ENCODE data around the gene MROH2A. TPM values are rescaled to one million over a fixed set of nuclear protein-coding genes. Genes with fewer than 3 reads are reported as not detected.

The MROH2A gene
- total and polyA plus RNA-seq, 4 donors = 0.08 to 0.28 (median 0.09) TPM; not detected in 1

GRCh38 chr2:233818639-233819621 lies 40.8 kb downstream of the MROH2A start:
- Histone ChIP-seq H3K9me3 (ENCODE audit: control insufficient read depth in 4 of 4, low read length in 3 of 4) (no peaks in the 10 kb centered on the region), H3K4me1 (ENCODE audit: control insufficient read depth in 4 of 4, insufficient read depth in 4 of 4, low read length in 3 of 4) (peaks cover 6 to 33% (median 21%) of the 10 kb centered on the region in 4 donors), H3K27ac (ENCODE audit: low read depth in 1 of 2, low read length in 2 of 2) (peak overlapping the region; percentile 19 to 56), H3K27me3 (ENCODE audit: control insufficient read depth in 4 of 4, insufficient read depth in 4 of 4, low read length in 3 of 4) (no peaks in the 10 kb centered on the region), H3K36me3 (ENCODE audit: control insufficient read depth in 4 of 4, insufficient read depth in 3 of 4, low read depth in 1 of 4, low read length in 3 of 4) (no peaks in the 10 kb centered on the region), H3K4me3 (ENCODE audit: low read depth in 1 of 3, low read length in 3 of 3) (no peak overlapping the region), H3K9ac (ENCODE audit: low read depth in 1 of 2, low read length in 2 of 2) (no peak overlapping the region)
- WGBS = 84% methylated on average over 17 of the region's 17 CpGs
- DNase-seq (ENCODE audit: low spot score) = no peak
- TF ChIP-seq RAD21 (IDR thresholded peaks at IDR 0.05) (no peak), TAF1 (conservative IDR thresholded peaks at IDR 0.05) (no peak), CTCF (IDR thresholded peaks at IDR 0.05; ENCODE audit: low read depth, low read length, missing input control) (no peak), ATF3 (IDR thresholded peaks at IDR 0.05) (no peak), FOXA2 (IDR thresholded peaks at IDR 0.05) (no peak), HNF4G (IDR thresholded peaks at IDR 0.05) (no peak), GABPA (IDR thresholded peaks at IDR 0.05 in 1 of 2, conservative IDR thresholded peaks at IDR 0.05 in 1 of 2) (no peak), SP1 (IDR thresholded peaks at IDR 0.05) (no peak), REST (IDR thresholded peaks at IDR 0.05) (no peak), RXRA (IDR thresholded peaks at IDR 0.05) (no peak)
- TF ChIP-seq, protein P1, sequence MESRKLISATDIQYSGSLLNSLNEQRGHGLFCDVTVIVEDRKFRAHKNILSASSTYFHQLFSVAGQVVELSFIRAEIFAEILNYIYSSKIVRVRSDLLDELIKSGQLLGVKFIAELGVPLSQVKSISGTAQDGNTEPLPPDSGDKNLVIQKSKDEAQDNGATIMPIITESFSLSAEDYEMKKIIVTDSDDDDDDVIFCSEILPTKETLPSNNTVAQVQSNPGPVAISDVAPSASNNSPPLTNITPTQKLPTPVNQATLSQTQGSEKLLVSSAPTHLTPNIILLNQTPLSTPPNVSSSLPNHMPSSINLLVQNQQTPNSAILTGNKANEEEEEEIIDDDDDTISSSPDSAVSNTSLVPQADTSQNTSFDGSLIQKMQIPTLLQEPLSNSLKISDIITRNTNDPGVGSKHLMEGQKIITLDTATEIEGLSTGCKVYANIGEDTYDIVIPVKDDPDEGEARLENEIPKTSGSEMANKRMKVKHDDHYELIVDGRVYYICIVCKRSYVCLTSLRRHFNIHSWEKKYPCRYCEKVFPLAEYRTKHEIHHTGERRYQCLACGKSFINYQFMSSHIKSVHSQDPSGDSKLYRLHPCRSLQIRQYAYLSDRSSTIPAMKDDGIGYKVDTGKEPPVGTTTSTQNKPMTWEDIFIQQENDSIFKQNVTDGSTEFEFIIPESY (IDR thresholded peaks at IDR 0.05) = no peak
